Ishikawa (cell line): Measurements from ENCODE around the gene ZNF805.

ENCODE experiments used
- CEBPB ChIP-seq: IDR thresholded peaks from 2 replicates; pipeline ENCODE4 v1.6.1; 2012
- CREB1 ChIP-seq: IDR thresholded peaks from 2 replicates; pipeline ENCODE4 v1.6.1; 2012; ENCODE audit warnings: low read depth
- EGR1 ChIP-seq: IDR thresholded peaks from 2 replicates; pipeline ENCODE4 v1.6.1; 2012
- EP300 ChIP-seq: IDR thresholded peaks from 2 replicates; pipeline ENCODE4 v1.6.1; 2012; ENCODE audit warnings: borderline replicate concordance
- FOXM1 ChIP-seq: IDR thresholded peaks from 2 replicates; pipeline ENCODE4 v1.6.1; 2012; ENCODE audit warnings: low read depth, borderline replicate concordance
- NFIC ChIP-seq: IDR thresholded peaks from 2 replicates; pipeline ENCODE4 v1.6.1; 2012
- RAD21 ChIP-seq: IDR thresholded peaks from 2 replicates; pipeline ENCODE4 v1.6.1; 2012; ENCODE audit warnings: low read depth
- TAF1 ChIP-seq: IDR thresholded peaks from 2 replicates; pipeline ENCODE4 v1.6.1; 2012; ENCODE audit warnings: low read depth, mild to moderate bottlenecking
- TCF12 ChIP-seq: IDR thresholded peaks from 2 replicates; pipeline ENCODE4 v1.6.1; 2012; ENCODE audit warnings: low read depth
- TEAD4 ChIP-seq: IDR thresholded peaks from 2 replicates; pipeline ENCODE4 v1.6.1; 2012
- YY1 ChIP-seq: IDR thresholded peaks from 2 replicates; pipeline ENCODE4 v1.6.1; 2012; ENCODE audit warnings: low read depth
- ZBTB7A ChIP-seq: IDR thresholded peaks from 2 replicates; pipeline ENCODE4 v1.6.1; 2012; ENCODE audit warnings: low read depth
- TF ChIP-seq, protein P1 (sequence below): IDR thresholded peaks from 2 replicates; pipeline ENCODE4 v1.6.1; 2012
- TF ChIP-seq, protein P2 (sequence below): IDR thresholded peaks from 2 replicates; pipeline ENCODE4 v1.6.1; 2012; ENCODE audit warnings: low read depth, mild to moderate bottlenecking
- TF ChIP-seq, protein P3 (sequence below): IDR thresholded peaks from 2 replicates; pipeline ENCODE4 v1.6.1; 2012

Gene ZNF805

DNA sequence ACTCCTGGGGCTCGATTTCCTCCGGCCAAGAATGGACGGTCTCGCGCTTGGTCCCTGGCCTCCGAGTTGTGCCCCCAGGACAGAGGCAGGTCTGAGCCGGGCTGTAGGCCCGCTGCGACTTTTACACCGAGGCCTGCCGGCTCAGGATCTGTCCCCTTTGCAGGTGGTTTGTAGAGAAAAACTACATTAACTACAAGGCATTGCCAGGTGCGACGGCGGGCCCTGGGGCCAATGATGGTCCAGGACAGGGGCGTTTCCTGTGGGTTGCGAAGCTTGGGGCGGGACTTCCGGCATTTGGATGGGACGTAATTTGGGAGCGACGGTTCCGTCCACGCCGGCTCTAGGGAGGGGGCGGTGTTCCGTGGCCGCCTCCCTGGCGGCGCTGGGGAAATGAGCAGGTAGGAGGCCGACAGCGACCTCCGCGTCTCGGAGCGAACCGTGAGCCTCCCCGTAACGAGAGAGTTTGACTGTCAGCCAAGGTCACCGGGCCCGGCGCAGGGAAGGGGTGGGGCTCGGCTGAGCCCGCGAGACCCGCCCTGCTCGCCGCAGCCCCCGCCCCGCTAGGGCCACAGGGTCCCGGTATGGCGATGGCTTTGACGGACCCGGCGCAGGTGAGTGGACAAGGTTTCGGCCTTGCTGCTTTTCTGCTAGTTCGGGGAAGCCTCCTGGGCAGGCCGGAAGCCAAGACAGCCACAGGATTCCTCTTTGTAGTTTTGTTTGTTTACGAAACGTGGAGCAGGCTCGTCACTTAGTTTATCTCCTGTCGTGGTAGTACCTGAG is at the start of gene ZNF805:
ZNF805 (plus strand) TSS at position 322 of the 780 bp plus-strand sequence; CDS start at position 582, 260 bp downstream.
- TF ChIP-seq NFIC (no peak), CREB1 (peak; percentile 95), CEBPB (0 out of 2 replicates have a peak, but pooled peaks have one; percentile 28), EGR1 (peak; percentile 25; the same call in 1 of the 2 replicates), ZBTB7A (no peak)
- TF ChIP-seq, protein P1, sequence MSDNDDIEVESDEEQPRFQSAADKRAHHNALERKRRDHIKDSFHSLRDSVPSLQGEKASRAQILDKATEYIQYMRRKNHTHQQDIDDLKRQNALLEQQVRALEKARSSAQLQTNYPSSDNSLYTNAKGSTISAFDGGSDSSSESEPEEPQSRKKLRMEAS = peak; percentile 86

DNA sequence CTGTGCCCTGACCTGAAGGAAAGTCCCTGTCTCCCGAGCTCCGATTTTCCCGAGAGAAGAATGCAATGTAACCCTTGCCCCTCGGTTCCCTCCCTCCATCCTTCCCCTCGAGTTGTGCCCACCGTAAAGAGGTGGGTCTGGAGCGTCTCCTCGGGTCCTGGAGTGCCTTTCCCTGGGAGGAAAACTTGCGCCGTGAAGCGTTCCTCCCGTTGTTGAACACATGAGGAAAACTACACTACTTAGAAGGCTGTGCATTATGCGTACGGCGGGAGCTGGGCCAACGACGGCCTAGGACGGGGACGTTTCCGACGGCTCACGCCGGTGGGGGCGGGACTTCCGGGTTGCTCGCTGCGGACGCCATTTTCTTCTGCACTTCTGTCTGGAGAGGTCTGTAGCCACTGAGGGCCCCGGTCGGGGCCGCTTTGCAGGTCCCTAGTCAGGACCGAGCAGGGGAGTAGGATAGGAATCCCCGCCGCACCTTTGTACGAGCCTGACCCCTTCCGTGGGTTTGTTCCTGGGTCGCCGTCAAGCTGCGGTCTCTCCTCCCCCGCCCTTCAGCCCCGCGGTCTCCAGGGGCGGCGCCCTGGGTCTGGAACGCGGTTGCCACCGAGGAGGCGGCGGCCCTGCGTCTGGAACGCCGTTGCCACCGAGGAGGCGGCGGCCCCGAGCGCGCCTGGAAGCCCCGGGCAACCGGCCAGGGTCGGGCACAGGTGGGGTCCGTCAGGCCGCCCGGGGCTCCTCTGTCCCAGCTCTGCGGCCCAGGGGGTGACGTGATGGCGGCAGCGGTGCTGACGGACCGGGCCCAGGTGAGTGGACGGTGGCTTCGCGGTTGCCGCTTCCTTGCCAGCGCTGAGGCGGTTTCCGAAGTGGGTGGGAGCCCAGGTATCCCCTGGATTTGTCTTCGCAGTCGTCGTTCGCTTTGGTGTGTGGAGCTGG is 49.0 kb upstream of the ZNF805 start, which contains the start of gene ZNF264:
ZNF264 (plus strand) TSS at position 360 of the 936 bp plus-strand sequence; CDS start at position 774, 414 bp downstream.
- TF ChIP-seq CREB1 = no peak
- no peak for TF ChIP-seq TCF12
- peak; percentile 10; the same call in 1 of the 2 replicates for TF ChIP-seq EGR1
- 0 out of 2 replicates have a peak, but pooled peaks have one; percentile 54 for TF ChIP-seq ZBTB7A
- TF ChIP-seq EP300 = no peak
- TF ChIP-seq, protein P2, sequence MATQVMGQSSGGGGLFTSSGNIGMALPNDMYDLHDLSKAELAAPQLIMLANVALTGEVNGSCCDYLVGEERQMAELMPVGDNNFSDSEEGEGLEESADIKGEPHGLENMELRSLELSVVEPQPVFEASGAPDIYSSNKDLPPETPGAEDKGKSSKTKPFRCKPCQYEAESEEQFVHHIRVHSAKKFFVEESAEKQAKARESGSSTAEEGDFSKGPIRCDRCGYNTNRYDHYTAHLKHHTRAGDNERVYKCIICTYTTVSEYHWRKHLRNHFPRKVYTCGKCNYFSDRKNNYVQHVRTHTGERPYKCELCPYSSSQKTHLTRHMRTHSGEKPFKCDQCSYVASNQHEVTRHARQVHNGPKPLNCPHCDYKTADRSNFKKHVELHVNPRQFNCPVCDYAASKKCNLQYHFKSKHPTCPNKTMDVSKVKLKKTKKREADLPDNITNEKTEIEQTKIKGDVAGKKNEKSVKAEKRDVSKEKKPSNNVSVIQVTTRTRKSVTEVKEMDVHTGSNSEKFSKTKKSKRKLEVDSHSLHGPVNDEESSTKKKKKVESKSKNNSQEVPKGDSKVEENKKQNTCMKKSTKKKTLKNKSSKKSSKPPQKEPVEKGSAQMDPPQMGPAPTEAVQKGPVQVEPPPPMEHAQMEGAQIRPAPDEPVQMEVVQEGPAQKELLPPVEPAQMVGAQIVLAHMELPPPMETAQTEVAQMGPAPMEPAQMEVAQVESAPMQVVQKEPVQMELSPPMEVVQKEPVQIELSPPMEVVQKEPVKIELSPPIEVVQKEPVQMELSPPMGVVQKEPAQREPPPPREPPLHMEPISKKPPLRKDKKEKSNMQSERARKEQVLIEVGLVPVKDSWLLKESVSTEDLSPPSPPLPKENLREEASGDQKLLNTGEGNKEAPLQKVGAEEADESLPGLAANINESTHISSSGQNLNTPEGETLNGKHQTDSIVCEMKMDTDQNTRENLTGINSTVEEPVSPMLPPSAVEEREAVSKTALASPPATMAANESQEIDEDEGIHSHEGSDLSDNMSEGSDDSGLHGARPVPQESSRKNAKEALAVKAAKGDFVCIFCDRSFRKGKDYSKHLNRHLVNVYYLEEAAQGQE = no peak
- TF ChIP-seq NFIC = peak; percentile 64; the same call in 1 of the 2 replicates
- TF ChIP-seq YY1 = peak; percentile 92
- TF ChIP-seq, protein P1 = peak; percentile 71
- TF ChIP-seq RAD21 = no peak
- TF ChIP-seq TAF1 = peak; percentile 74
- TF ChIP-seq, protein P3, sequence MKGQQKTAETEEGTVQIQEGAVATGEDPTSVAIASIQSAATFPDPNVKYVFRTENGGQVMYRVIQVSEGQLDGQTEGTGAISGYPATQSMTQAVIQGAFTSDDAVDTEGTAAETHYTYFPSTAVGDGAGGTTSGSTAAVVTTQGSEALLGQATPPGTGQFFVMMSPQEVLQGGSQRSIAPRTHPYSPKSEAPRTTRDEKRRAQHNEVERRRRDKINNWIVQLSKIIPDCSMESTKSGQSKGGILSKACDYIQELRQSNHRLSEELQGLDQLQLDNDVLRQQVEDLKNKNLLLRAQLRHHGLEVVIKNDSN = no peak

DNA sequence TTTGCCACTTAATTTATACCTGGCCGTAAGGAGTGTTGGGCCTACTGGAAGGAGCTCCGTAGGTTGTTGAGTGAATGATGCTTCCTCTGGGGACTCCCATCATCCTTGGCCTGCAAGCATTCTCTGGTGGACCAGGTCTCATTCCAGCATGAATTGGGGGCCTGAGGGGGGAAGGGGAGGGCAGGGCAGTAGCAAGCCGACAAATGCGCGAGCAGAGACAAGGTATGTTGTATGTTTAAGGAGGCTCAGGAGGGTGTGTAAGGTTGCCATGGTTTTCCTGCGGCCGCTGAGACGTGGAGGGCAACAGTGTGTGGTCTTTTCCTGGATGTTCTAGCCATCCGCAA is 48.4 kb upstream of the ZNF805 start:
- TF ChIP-seq EP300 (no peak), TCF12 (no peak), EGR1 (no peak), CREB1 (no peak), TEAD4 (no peak), ZBTB7A (no peak), RAD21 (no peak), TAF1 (no peak), FOXM1 (no peak)
- TF ChIP-seq, protein P3 = no peak

DNA sequence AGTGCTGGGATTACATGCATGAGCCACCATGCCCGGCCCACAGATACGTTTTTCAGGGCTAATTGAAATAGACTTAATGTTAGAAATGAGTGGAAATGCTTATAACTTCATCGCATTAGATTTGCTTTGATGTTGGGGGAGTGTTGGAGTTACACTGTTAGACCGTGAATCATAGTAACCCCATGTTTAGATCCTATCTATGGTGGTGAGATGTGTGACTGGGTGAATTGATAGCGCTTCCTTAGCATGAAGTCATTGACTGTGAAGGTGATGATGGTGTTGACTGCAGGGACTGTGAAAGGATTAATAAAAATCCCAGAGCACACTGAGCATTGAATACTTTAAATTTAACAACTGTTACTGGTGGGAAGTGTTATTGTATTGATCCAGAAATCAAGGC is 47.4 kb upstream of the ZNF805 start:
- TF ChIP-seq TEAD4 (no peak), FOXM1 (no peak), TCF12 (no peak), EGR1 (no peak), NFIC (no peak), CEBPB (no peak), CREB1 (no peak), ZBTB7A (no peak), YY1 (no peak), RAD21 (no peak), EP300 (no peak), TAF1 (no peak)
- TF ChIP-seq, protein P2 = no peak
- TF ChIP-seq, protein P1 = no peak
- TF ChIP-seq, protein P3 = no peak
